ENCODE measurements around the gene PIBF1. TPM values are rescaled to one million over a fixed set of nuclear protein-coding genes. Genes with fewer than 3 reads are reported as not detected.

Gene PIBF1
- total RNA-seq, 1 experiment from 2014 or later = 12.9 TPM

DNA sequence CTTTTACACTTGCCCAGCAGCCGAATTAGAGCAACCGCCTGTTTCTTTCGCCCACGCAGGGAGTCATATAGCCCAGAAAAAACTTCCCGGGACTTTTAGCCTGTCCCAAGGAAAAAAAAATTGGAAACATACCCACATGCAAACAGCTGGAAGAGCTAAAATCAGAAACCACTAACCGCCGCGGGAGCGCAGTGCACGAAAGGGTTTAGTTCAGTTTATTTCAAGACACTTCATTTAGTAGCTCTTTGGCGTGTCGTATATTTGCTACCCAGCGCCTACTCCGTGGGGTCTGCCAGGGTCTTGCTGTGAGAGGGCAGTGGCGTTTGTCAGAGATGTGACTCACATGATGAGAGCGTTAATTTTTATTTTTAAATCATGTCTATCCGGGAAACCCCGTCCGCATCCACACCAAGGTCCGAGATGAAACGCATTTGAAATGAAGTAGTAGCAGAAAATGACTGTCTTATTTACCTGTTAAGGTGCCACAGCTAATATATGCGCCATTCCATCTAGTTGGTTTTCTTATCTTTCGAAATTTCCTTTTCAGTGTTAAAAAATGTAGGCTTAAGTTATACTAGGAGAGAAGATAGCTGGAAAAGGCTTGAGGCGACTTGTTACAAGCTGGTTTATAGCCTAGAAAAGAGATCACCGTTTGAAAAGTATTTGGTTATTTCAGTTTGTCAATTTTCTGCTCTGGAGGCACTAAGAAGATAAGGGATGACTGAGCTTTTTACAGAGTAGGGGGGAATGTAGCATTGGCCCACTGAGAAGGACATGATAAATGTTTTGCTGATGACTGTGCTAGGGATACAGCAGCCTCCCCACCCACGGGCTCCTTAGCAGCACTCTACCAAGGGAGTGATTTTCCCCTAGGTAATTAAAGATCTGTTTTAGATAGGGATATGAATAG, 278.6 kb downstream of the PIBF1 start (continued):
- TF ChIP-seq, protein P1, sequence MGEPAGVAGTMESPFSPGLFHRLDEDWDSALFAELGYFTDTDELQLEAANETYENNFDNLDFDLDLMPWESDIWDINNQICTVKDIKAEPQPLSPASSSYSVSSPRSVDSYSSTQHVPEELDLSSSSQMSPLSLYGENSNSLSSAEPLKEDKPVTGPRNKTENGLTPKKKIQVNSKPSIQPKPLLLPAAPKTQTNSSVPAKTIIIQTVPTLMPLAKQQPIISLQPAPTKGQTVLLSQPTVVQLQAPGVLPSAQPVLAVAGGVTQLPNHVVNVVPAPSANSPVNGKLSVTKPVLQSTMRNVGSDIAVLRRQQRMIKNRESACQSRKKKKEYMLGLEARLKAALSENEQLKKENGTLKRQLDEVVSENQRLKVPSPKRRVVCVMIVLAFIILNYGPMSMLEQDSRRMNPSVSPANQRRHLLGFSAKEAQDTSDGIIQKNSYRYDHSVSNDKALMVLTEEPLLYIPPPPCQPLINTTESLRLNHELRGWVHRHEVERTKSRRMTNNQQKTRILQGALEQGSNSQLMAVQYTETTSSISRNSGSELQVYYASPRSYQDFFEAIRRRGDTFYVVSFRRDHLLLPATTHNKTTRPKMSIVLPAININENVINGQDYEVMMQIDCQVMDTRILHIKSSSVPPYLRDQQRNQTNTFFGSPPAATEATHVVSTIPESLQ (CRISPR knock-in tag; IDR thresholded peaks at IDR 0.05) = no peak
- TF ChIP-seq, protein P2, sequence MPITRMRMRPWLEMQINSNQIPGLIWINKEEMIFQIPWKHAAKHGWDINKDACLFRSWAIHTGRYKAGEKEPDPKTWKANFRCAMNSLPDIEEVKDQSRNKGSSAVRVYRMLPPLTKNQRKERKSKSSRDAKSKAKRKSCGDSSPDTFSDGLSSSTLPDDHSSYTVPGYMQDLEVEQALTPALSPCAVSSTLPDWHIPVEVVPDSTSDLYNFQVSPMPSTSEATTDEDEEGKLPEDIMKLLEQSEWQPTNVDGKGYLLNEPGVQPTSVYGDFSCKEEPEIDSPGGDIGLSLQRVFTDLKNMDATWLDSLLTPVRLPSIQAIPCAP (CRISPR knock-in tag; IDR thresholded peaks at IDR 0.05) = no peak
- TF ChIP-seq, protein P3, sequence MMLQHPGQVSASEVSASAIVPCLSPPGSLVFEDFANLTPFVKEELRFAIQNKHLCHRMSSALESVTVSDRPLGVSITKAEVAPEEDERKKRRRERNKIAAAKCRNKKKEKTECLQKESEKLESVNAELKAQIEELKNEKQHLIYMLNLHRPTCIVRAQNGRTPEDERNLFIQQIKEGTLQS (CRISPR knock-in tag; conservative IDR thresholded peaks at IDR 0.05) = no peak
- TF ChIP-seq, protein P4, sequence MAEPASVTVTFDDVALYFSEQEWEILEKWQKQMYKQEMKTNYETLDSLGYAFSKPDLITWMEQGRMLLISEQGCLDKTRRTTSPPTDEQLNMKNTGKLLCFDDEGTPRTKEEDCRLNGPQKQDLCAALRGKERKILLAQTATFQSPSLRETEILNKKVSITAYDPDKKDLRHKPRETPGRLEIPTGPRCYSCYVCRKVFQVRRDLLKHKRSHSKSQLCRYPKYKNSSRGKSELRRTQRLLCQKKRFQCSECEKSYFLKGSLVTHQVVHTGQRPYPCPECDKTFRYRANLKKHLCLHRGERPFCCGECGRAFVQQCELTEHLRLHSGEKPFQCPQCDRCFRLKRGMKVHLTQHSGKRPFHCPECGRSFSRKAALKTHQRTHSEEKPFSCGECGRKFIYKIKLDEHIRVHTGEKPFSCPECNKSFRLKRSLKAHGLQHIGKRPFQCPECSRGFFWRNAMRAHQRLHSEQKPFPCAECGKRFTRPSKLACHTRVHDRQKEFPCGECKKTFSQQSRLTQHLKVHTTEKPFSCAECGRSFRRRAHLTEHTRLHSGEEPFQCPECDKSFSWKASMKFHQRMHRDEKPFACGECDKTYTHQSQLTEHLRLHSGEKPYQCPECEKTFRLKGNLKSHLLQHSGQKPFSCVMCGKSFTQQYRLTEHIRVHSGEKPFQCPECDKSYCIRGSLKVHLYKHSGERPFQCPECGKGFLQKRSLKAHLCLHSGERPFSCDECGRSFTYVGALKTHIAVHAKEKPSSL (CRISPR knock-in tag; conservative IDR thresholded peaks at IDR 0.05) = no peak
- TF ChIP-seq ZNF317 (CRISPR knock-in tag; IDR thresholded peaks at IDR 0.05; ENCODE audit: borderline replicate concordance, low read depth) = no peak
- TF ChIP-seq, protein P5, sequence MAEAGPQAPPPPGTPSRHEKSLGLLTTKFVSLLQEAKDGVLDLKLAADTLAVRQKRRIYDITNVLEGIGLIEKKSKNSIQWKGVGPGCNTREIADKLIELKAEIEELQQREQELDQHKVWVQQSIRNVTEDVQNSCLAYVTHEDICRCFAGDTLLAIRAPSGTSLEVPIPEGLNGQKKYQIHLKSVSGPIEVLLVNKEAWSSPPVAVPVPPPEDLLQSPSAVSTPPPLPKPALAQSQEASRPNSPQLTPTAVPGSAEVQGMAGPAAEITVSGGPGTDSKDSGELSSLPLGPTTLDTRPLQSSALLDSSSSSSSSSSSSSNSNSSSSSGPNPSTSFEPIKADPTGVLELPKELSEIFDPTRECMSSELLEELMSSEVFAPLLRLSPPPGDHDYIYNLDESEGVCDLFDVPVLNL (CRISPR knock-in tag; IDR thresholded peaks at IDR 0.05; ENCODE audit: borderline replicate concordance, low read depth) = no peak

DNA sequence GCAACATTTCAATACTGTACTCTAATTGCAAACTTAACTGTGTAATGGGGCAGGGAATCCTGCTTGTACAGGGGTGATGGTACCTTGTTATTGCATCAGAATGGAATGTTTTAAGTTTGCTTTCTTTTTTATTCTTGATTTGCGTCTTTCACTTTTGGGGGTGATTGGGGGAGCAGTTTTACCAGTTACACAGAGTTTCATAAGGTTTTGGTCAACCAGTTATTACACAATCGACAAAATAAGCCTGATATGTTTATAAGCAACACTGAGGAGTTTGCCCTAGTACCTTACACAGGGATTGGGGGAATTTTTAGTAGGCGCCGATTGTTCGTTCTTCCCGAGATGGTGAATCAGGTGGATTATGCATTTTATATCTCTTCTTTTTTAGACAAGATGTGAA, 279.5 kb downstream of the PIBF1 start:
- H3K36me3 Mint-ChIP-seq = no peaks in the 10 kb centered on the region
- H3K27ac Mint-ChIP-seq = no peak overlapping the region
- no peak for DNase-seq (ENCODE audit: low spot score)
- peaks cover 67% of the 10 kb centered on the region for H3K4me1 Mint-ChIP-seq
- POLR2A ChIA-PET = no interaction called here
- H3K4me3 Mint-ChIP-seq = no peak overlapping the region
- peaks cover 80% of the 10 kb centered on the region for H3K27me3 Mint-ChIP-seq (ENCODE audit: low read depth)
- no peak for ATAC-seq
- no peaks in the 10 kb centered on the region for H3K9me3 Mint-ChIP-seq
- CTCF ChIA-PET = interaction anchor here (0.6 kb wide), 2 partner anchors 224 to 252 kb away, joined by 3 read pairs; no protein-coding TSS in a partner anchor
- TF ChIP-seq, protein P6, sequence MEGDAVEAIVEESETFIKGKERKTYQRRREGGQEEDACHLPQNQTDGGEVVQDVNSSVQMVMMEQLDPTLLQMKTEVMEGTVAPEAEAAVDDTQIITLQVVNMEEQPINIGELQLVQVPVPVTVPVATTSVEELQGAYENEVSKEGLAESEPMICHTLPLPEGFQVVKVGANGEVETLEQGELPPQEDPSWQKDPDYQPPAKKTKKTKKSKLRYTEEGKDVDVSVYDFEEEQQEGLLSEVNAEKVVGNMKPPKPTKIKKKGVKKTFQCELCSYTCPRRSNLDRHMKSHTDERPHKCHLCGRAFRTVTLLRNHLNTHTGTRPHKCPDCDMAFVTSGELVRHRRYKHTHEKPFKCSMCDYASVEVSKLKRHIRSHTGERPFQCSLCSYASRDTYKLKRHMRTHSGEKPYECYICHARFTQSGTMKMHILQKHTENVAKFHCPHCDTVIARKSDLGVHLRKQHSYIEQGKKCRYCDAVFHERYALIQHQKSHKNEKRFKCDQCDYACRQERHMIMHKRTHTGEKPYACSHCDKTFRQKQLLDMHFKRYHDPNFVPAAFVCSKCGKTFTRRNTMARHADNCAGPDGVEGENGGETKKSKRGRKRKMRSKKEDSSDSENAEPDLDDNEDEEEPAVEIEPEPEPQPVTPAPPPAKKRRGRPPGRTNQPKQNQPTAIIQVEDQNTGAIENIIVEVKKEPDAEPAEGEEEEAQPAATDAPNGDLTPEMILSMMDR (IDR thresholded peaks at IDR 0.05) = no peak
- TF ChIP-seq, protein P7, sequence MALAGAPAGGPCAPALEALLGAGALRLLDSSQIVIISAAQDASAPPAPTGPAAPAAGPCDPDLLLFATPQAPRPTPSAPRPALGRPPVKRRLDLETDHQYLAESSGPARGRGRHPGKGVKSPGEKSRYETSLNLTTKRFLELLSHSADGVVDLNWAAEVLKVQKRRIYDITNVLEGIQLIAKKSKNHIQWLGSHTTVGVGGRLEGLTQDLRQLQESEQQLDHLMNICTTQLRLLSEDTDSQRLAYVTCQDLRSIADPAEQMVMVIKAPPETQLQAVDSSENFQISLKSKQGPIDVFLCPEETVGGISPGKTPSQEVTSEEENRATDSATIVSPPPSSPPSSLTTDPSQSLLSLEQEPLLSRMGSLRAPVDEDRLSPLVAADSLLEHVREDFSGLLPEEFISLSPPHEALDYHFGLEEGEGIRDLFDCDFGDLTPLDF (CRISPR knock-in tag; IDR thresholded peaks at IDR 0.05) = no peak
- TF ChIP-seq ELF4 (CRISPR knock-in tag; IDR thresholded peaks at IDR 0.05; ENCODE audit: low read depth) = no peak
- TF ChIP-seq ETV6 (CRISPR knock-in tag; IDR thresholded peaks at IDR 0.05) = no peak
- TF ChIP-seq, protein P8, sequence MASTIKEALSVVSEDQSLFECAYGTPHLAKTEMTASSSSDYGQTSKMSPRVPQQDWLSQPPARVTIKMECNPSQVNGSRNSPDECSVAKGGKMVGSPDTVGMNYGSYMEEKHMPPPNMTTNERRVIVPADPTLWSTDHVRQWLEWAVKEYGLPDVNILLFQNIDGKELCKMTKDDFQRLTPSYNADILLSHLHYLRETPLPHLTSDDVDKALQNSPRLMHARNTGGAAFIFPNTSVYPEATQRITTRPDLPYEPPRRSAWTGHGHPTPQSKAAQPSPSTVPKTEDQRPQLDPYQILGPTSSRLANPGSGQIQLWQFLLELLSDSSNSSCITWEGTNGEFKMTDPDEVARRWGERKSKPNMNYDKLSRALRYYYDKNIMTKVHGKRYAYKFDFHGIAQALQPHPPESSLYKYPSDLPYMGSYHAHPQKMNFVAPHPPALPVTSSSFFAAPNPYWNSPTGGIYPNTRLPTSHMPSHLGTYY (CRISPR knock-in tag; IDR thresholded peaks at IDR 0.05) = no peak
- no peak for TF ChIP-seq PRRX2 (CRISPR knock-in tag; IDR thresholded peaks at IDR 0.05)
- TF ChIP-seq, protein P3 (CRISPR knock-in tag; conservative IDR thresholded peaks at IDR 0.05) = no peak
- TF ChIP-seq OVOL2 (CRISPR knock-in tag; IDR thresholded peaks at IDR 0.05; ENCODE audit: borderline replicate concordance) = no peak
- no peak for TF ChIP-seq GRHL2 (CRISPR knock-in tag; IDR thresholded peaks at IDR 0.05; ENCODE audit: insufficient replicate concordance, severe bottlenecking)
- TF ChIP-seq NFE2L1 (CRISPR knock-in tag; IDR thresholded peaks at IDR 0.05) = no peak
- no peak for TF ChIP-seq MXD4 (CRISPR knock-in tag; IDR thresholded peaks at IDR 0.05; ENCODE audit: borderline replicate concordance)
- TF ChIP-seq FOXK1 (CRISPR knock-in tag; IDR thresholded peaks at IDR 0.05) = no peak
- TF ChIP-seq TP53 (CRISPR knock-in tag; IDR thresholded peaks at IDR 0.05) = no peak
- TF ChIP-seq NR2C2 (CRISPR knock-in tag; IDR thresholded peaks at IDR 0.05) = no peak
- no peak for TF ChIP-seq GABPB1 (CRISPR knock-in tag; IDR thresholded peaks at IDR 0.05)
- TF ChIP-seq ZNF232 (CRISPR knock-in tag; IDR thresholded peaks at IDR 0.05) = no peak
- TF ChIP-seq JAZF1 (CRISPR knock-in tag; IDR thresholded peaks at IDR 0.05) = no peak
- TF ChIP-seq, protein P9, sequence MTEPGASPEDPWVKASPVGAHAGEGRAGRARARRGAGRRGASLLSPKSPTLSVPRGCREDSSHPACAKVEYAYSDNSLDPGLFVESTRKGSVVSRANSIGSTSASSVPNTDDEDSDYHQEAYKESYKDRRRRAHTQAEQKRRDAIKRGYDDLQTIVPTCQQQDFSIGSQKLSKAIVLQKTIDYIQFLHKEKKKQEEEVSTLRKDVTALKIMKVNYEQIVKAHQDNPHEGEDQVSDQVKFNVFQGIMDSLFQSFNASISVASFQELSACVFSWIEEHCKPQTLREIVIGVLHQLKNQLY (CRISPR knock-in tag; IDR thresholded peaks at IDR 0.05) = no peak

Measured in WTC11 (cell line).